ENCODE measurements around the gene RGS13.

DNA sequence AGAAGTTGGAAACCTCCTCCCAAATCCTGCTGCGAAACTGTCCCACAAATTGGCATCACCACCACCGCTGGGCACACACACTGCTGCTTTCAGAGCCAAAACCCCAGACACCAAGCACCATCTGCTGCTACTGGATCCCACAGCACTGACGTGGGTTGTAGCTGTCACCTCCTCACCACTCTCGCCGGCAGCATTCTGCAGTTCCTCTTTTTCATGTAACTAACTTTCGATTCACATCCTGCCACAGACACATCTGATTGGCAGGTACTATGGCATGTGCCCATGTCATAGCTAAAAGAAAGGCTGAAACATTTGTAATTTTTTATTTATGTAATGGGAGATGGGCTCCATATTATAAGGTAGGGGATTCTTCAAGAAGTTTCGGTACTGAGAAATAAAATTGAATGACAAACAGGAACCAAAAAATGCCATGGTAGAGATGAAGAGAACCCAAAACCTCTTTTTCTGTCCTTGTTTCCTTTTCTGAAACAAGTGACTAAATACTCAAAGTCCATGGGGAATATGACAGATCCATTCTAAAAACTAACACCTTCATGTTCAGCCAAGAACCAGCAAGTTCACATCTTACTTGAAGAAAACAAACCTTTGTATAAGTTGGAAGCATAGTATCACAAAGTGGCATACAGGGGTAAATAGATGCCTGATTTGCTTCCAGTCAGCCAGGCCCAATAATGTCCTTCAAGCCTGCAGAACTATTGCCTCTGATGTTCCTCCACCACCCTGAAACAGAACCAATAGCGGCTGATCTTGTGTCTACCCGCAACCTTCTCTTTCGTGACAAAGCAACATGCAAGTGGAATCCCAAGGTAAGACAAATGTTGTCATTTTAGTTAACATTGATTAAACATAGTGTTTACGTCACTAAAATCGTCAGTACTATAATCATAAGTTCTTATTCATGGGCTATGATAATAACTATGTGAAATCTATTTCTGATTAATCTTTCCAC is 26.6 kb upstream of the RGS13 start:
- TF ChIP-seq, protein P1, sequence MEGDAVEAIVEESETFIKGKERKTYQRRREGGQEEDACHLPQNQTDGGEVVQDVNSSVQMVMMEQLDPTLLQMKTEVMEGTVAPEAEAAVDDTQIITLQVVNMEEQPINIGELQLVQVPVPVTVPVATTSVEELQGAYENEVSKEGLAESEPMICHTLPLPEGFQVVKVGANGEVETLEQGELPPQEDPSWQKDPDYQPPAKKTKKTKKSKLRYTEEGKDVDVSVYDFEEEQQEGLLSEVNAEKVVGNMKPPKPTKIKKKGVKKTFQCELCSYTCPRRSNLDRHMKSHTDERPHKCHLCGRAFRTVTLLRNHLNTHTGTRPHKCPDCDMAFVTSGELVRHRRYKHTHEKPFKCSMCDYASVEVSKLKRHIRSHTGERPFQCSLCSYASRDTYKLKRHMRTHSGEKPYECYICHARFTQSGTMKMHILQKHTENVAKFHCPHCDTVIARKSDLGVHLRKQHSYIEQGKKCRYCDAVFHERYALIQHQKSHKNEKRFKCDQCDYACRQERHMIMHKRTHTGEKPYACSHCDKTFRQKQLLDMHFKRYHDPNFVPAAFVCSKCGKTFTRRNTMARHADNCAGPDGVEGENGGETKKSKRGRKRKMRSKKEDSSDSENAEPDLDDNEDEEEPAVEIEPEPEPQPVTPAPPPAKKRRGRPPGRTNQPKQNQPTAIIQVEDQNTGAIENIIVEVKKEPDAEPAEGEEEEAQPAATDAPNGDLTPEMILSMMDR (conservative IDR thresholded peaks at IDR 0.05): no peak
- no peak for TF ChIP-seq ZFX (IDR thresholded peaks at IDR 0.05)
